ENCODE measurements around the gene FYB1. TPM values are rescaled to one million over a fixed set of nuclear protein-coding genes. Genes with fewer than 3 reads are reported as not detected.

The FYB1 gene
- total RNA-seq, 1 experiment from 2014 or later: 0.52 TPM

DNA sequence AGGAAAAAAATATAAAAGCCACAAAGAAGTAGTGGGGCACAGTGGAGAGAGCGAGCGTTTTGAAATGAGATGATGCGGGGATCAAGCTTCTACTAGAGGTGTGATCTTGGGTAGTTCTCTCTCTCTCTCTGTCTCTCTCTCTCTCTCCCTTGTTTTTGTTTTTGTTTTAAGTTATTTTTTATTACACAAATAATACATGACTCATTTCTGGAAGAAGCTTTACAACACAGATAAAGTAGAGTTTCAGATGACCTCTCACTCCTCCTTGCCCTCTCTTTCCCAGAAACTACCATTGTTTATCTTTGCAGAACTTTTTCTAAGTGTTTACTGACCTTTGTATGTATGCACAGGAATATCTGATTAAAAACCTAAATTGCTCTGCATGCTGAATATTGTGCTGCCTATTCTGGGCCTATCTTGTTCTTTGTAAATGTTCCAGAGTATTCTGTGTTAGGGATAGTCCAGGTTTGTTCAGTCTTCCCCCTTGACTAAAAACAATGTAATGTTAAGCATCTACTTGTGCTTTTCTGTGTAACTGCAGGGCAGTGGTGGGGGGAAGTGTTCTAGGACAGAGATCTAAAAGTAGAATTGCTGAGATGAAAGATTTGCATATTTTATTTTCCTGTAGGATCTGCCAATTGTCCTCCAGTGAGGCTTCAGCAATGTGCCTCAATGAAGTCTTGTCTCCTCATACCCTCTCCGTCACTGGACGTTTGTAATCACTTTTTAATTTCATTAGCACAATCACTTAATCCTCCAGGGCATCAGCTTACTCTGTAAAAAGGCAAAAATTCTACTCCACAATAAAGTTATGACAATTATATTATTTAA, 52.0 kb downstream of the FYB1 start (continued):
- TF ChIP-seq, protein P1, sequence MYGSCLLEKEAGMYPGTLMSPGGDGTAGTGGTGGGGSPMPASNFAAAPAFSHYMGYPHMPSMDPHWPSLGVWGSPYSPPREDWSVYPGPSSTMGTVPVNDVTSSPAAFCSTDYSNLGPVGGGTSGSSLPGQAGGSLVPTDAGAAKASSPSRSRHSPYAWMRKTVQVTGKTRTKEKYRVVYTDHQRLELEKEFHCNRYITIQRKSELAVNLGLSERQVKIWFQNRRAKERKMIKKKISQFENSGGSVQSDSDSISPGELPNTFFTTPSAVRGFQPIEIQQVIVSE (CRISPR knock-in tag; IDR thresholded peaks at IDR 0.05; ENCODE audit: borderline replicate concordance): no peak
- TF ChIP-seq, protein P2, sequence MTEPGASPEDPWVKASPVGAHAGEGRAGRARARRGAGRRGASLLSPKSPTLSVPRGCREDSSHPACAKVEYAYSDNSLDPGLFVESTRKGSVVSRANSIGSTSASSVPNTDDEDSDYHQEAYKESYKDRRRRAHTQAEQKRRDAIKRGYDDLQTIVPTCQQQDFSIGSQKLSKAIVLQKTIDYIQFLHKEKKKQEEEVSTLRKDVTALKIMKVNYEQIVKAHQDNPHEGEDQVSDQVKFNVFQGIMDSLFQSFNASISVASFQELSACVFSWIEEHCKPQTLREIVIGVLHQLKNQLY (CRISPR knock-in tag; IDR thresholded peaks at IDR 0.05): no peak
- TF ChIP-seq MXD4 (CRISPR knock-in tag; IDR thresholded peaks at IDR 0.05; ENCODE audit: borderline replicate concordance): no peak

DNA sequence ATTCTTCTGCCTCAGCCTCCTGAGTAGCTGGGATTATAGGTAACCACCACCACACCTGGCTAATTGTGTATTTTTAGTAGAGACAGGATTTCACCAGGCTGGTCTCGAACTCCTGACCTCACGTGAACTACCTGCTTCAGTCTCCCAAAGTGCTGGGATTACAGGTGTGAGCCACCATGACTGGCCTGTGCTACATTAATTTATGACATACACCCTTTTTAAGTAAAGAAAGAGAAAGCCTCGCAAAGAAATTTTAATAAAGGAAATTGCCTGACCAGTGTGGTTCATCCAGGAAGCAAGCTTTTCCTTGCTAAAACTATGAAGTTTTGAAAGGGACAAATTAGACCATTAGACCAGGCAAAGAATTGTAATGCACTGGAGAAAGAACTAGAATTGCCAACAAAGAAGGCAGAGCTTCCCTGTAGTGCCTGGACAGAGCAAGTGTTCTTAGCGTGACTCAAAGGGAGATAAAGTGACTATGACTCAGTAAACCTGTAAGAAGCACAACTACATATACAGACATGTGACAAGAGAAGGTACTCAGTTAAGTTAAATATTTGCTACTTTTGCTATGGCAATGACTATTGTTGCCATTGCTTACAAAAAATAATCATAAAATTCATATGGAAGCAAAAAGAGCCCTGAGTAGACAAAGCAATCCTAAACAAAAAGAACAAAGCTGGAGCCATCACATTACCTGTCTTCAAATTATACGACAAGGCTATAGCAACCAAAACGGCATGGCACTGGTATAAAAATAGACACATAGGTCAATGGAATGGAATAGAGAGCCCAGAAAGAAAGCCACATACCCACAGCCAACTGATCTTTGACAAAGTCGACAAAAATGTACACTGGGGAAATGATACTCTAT, 54.6 kb downstream of the FYB1 start:
- H3K27me3 Mint-ChIP-seq (ENCODE audit: low read depth): no peaks in the 10 kb centered on the region
- no peaks in the 10 kb centered on the region for H3K9me3 Mint-ChIP-seq
- ATAC-seq (no peak), DNase-seq (ENCODE audit: low spot score) (no peak)
- H3K4me1 Mint-ChIP-seq: peaks cover 12% of the 10 kb centered on the region
- H3K4me3 Mint-ChIP-seq: no peak overlapping the region
- H3K36me3 Mint-ChIP-seq: no peaks in the 10 kb centered on the region
- TF ChIP-seq SOX15 (CRISPR knock-in tag; IDR thresholded peaks at IDR 0.05) (no peak), IRF2 (CRISPR knock-in tag; IDR thresholded peaks at IDR 0.05; ENCODE audit: borderline replicate concordance, low read depth) (no peak), ZNF423 (CRISPR knock-in tag; IDR thresholded peaks at IDR 0.05) (no peak), ZBTB21 (CRISPR knock-in tag; IDR thresholded peaks at IDR 0.05; ENCODE audit: borderline replicate concordance) (no peak), FOXJ3 (CRISPR knock-in tag; IDR thresholded peaks at IDR 0.05; ENCODE audit: borderline replicate concordance) (no peak)
- TF ChIP-seq, protein P3, sequence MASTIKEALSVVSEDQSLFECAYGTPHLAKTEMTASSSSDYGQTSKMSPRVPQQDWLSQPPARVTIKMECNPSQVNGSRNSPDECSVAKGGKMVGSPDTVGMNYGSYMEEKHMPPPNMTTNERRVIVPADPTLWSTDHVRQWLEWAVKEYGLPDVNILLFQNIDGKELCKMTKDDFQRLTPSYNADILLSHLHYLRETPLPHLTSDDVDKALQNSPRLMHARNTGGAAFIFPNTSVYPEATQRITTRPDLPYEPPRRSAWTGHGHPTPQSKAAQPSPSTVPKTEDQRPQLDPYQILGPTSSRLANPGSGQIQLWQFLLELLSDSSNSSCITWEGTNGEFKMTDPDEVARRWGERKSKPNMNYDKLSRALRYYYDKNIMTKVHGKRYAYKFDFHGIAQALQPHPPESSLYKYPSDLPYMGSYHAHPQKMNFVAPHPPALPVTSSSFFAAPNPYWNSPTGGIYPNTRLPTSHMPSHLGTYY (CRISPR knock-in tag; IDR thresholded peaks at IDR 0.05): no peak
- TF ChIP-seq, protein P4, sequence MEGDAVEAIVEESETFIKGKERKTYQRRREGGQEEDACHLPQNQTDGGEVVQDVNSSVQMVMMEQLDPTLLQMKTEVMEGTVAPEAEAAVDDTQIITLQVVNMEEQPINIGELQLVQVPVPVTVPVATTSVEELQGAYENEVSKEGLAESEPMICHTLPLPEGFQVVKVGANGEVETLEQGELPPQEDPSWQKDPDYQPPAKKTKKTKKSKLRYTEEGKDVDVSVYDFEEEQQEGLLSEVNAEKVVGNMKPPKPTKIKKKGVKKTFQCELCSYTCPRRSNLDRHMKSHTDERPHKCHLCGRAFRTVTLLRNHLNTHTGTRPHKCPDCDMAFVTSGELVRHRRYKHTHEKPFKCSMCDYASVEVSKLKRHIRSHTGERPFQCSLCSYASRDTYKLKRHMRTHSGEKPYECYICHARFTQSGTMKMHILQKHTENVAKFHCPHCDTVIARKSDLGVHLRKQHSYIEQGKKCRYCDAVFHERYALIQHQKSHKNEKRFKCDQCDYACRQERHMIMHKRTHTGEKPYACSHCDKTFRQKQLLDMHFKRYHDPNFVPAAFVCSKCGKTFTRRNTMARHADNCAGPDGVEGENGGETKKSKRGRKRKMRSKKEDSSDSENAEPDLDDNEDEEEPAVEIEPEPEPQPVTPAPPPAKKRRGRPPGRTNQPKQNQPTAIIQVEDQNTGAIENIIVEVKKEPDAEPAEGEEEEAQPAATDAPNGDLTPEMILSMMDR (IDR thresholded peaks at IDR 0.05): no peak
- TF ChIP-seq, protein P5, sequence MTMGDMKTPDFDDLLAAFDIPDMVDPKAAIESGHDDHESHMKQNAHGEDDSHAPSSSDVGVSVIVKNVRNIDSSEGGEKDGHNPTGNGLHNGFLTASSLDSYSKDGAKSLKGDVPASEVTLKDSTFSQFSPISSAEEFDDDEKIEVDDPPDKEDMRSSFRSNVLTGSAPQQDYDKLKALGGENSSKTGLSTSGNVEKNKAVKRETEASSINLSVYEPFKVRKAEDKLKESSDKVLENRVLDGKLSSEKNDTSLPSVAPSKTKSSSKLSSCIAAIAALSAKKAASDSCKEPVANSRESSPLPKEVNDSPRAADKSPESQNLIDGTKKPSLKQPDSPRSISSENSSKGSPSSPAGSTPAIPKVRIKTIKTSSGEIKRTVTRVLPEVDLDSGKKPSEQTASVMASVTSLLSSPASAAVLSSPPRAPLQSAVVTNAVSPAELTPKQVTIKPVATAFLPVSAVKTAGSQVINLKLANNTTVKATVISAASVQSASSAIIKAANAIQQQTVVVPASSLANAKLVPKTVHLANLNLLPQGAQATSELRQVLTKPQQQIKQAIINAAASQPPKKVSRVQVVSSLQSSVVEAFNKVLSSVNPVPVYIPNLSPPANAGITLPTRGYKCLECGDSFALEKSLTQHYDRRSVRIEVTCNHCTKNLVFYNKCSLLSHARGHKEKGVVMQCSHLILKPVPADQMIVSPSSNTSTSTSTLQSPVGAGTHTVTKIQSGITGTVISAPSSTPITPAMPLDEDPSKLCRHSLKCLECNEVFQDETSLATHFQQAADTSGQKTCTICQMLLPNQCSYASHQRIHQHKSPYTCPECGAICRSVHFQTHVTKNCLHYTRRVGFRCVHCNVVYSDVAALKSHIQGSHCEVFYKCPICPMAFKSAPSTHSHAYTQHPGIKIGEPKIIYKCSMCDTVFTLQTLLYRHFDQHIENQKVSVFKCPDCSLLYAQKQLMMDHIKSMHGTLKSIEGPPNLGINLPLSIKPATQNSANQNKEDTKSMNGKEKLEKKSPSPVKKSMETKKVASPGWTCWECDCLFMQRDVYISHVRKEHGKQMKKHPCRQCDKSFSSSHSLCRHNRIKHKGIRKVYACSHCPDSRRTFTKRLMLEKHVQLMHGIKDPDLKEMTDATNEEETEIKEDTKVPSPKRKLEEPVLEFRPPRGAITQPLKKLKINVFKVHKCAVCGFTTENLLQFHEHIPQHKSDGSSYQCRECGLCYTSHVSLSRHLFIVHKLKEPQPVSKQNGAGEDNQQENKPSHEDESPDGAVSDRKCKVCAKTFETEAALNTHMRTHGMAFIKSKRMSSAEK (CRISPR knock-in tag; IDR thresholded peaks at IDR 0.05; ENCODE audit: borderline replicate concordance): no peak
- TF ChIP-seq, protein P6, sequence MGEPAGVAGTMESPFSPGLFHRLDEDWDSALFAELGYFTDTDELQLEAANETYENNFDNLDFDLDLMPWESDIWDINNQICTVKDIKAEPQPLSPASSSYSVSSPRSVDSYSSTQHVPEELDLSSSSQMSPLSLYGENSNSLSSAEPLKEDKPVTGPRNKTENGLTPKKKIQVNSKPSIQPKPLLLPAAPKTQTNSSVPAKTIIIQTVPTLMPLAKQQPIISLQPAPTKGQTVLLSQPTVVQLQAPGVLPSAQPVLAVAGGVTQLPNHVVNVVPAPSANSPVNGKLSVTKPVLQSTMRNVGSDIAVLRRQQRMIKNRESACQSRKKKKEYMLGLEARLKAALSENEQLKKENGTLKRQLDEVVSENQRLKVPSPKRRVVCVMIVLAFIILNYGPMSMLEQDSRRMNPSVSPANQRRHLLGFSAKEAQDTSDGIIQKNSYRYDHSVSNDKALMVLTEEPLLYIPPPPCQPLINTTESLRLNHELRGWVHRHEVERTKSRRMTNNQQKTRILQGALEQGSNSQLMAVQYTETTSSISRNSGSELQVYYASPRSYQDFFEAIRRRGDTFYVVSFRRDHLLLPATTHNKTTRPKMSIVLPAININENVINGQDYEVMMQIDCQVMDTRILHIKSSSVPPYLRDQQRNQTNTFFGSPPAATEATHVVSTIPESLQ (CRISPR knock-in tag; IDR thresholded peaks at IDR 0.05): no peak
- ChIA-PET POLR2A (interaction anchor here (1.0 kb wide), 1 partner anchor 260 kb away, joined by 3 read pairs; the partner anchor contains the start of gene DAB2), CTCF (interaction anchor here (1.3 kb wide), 1 partner anchor 53 kb away, joined by 3 read pairs; no protein-coding TSS in a partner anchor)
- H3K27ac Mint-ChIP-seq: no peak overlapping the region

Data from WTC11 (cell line).